AG09309 (cell line): ENCODE results near the gene SRRM5.
"Not testable (repeated sequence)": the region's sequence is repeated elsewhere in the genome, so short reads cannot be mapped to it uniquely, and the experiment has no call there.

ENCODE experiments used
- DNase-seq: peaks from one replicate; pipeline ENCODE4 v3.0.0-alpha.2; 2010; ENCODE audit warnings: low read depth
- H3K4me3 ChIP-seq: 2 replicates; pipeline ENCODE4 v1.5.1; 2011; ENCODE audit warnings: mild to moderate bottlenecking, low read depth, low read length, moderate library complexity; ENCODE audit not compliant: control insufficient read depth
- CTCF ChIP-seq: IDR thresholded peaks from 2 replicates; pipeline ENCODE4 v1.5.1; 2011; ENCODE audit warnings: mild to moderate bottlenecking, low read depth, low read length, inconsistent platforms; ENCODE audit not compliant: insufficient read depth, control insufficient read depth; ENCODE audit errors: missing control alignments

SRRM5 gene

GRCh38 chr19:43581467-43581866 lies 30.4 kb upstream of the SRRM5 start:
- H3K4me3 ChIP-seq = no peak overlapping the region
- DNase-seq = no peak
- TF ChIP-seq CTCF = no peak

DNA sequence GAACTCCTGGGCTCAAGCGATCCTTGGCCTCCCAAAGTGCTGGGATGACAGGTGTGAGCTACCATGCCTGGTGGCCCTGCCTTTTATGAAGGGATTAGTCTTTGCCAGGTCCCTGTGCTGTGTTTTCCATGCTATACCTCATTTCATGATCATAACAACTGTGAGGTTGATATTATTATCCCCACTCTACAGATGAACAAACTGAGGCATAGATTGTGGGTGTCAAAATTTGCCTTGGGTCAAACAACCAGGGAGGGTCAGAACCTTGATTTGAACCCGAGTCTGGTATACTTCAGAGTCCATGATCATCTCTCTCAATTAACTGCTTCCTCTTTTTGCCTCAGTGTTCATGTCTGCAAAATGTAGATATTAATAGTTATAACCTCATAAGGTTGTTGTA lies 29.4 kb upstream of the SRRM5 start:
- H3K4me3 ChIP-seq = no peak overlapping the region
- DNase-seq = no peak
- no peak for TF ChIP-seq CTCF

DNA sequence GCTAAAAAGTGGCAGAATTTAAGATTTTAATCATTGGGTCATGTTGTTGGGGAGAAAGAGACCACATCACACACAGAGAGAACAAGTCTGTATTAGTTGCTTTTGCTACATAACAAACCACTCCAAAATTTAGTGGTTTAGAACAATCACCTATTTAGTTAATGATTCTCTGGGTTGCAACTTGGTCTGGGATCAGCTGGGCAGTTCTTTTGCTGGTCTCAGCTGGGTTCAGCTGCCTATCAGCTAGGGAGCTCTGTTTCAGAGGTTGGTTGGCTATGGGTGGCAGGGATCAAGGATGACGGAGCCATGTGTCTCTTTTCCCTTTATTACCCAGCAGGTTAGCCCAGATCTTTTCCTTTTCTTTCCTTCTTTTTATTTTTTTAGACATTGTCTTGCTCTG lies 27.4 kb upstream of the SRRM5 start:
- TF ChIP-seq CTCF = no peak
- no peak overlapping the region for H3K4me3 ChIP-seq
- no peak for DNase-seq

GRCh38 chr19:43586346-43586745 lies 25.5 kb upstream of the SRRM5 start:
- no peak for TF ChIP-seq CTCF
- no peak for DNase-seq
- H3K4me3 ChIP-seq = no peak overlapping the region

DNA sequence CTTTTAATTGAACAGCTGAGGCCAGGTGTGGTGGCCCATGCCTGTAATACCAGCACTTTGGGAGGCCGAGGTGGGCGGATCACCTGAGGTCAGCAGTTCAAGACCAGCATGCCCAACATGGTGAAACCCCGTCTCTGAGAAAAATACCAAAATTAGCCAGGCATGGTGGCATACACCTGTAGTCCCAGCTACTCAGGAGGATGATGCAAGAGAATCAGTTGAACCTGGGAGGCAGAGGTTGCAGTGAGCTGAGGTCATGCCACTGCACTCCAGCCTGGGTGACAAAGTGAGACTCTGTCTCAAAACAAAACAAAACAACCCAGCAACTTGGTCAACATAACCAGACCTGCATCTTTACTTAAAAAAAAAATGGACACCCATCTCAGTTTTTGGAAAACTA lies 24.9 kb upstream of the SRRM5 start:
- not testable (repeated sequence) for DNase-seq, H3K4me3 ChIP-seq

DNA sequence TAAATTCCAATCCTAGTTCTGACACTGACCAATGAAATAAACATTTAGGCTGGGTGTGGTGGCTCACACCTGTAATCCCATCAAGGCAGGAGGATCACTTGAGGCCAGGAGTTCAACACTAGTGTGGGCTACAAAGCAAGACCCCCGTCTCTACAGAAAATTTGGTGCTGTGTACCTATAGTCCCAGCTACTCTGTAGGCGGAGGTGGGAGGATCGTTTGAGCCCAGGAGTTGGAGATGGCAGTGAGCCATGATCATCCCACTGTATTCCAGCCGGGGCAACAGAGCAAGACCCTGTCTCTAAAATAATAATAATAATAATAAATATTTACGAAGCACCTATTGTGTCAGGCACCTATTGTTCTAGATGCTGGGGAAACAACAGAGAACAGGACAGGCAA lies 22.6 kb upstream of the SRRM5 start:
- no peak for TF ChIP-seq CTCF
- no peak for DNase-seq
- no peak overlapping the region for H3K4me3 ChIP-seq

DNA sequence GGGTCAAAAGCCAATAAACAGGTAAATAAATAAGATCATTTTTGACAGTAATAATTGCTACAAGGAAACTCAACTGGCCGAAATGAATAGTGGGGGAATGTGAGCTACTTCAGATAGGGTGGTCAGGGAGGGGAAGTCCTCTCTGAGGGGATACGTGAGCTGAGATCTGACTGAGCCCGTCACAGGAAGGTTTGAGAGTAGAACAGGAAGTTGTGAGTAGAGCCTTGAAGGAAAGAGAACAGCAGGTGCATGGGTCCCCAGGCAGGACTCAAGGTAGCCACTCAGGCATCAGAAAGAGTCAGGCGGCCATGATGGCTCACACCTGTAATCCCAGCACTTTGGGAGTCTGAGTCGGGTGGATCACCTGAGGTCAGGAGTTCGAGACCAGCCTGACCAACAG lies 22.2 kb upstream of the SRRM5 start:
- H3K4me3 ChIP-seq = no peak overlapping the region
- no peak for DNase-seq
- TF ChIP-seq CTCF = no peak
